Breast epithelium (tissue), 4 donors: ENCODE results near the gene ZNF814. TPM values are rescaled to one million over a fixed set of nuclear protein-coding genes. Genes with fewer than 3 reads are reported as not detected.
"Not testable (repeated sequence)": the region's sequence is repeated elsewhere in the genome, so short reads cannot be mapped to it uniquely, and the experiment has no call there.

Experiments used
- DNase-seq, 2 donors: peaks; one replicate each; pipeline ENCODE4 v3.0.0-alpha.2; 2019; ENCODE audit warnings: low spot score in 2 of 2
- H3K27ac ChIP-seq, 2 donors: fragments of 200-600 bp; sonication (generic) in 1 of 2; one replicate each; pipeline ENCODE4 v1.5.1; 2016 to 2019; ENCODE audit warnings: mild to moderate bottlenecking in 1 of 2
- H3K27me3 ChIP-seq, 2 donors: fragments of 200-600 bp; sonication (generic) in 1 of 2; one replicate each; pipeline versions ENCODE4 v1.5.1 to v1.6.0; 2017 to 2019; ENCODE audit warnings: control low read depth in 1 of 2, mild to moderate bottlenecking in 1 of 2
- H3K36me3 ChIP-seq: fragments of 200-600 bp; one replicate; pipeline ENCODE4 v1.5.1; 2019
- H3K4me1 ChIP-seq, 2 donors: fragments of 200-600 bp; sonication (generic); one replicate each; pipeline ENCODE4 v1.5.1; 2016 to 2019; ENCODE audit warnings: control low read depth in 1 of 2
- H3K4me3 ChIP-seq, 3 donors: fragments of 200-600 bp; sonication (generic); 1 replicate in 2 of 3; 2 replicates in 1 of 3; pipeline ENCODE4 v1.5.1; 2016 to 2019; ENCODE audit warnings: mild to moderate bottlenecking in 3 of 3, moderate library complexity in 2 of 3
- H3K9me3 ChIP-seq, 2 donors: fragments of 200-600 bp; sonication (generic) in 1 of 2; one replicate each; pipeline ENCODE4 v1.5.1; 2016 to 2019; ENCODE audit warnings: control low read depth in 1 of 2
- POLR2A ChIP-seq: fragments of 450-650 bp; IDR thresholded peaks from one replicate; pipeline ENCODE4 v1.6.1; 2016; ENCODE audit warnings: antibody characterized with exemption, mild to moderate bottlenecking, moderate library complexity
- POLR2AphosphoS5 ChIP-seq, 3 donors: sonication (generic); formaldehyde crosslinking; IDR thresholded peaks; one replicate each; pipeline ENCODE4 v1.6.1; 2017; ENCODE audit warnings: antibody characterized with exemption in 3 of 3
- intact Hi-C: fragments of 100-400 bp; cut with DNase I; formaldehyde crosslinking; loops from one replicate; pipeline ENCODE4 v1.15.1; 2023; ENCODE audit warnings: low total_unique reads
- total RNA-seq, 3 donors: library from RNA; depleted of rRNA; stranded (reverse); fragments of >200 nt; gene quantifications; one replicate each; pipeline ENCODE4 v1.1.0, GENCODE V29; 2016
- TF ChIP-seq, protein P1 (sequence below), 3 donors: fragments of 450-650 bp; IDR thresholded peaks; one replicate each; pipeline ENCODE4 v1.5.1; 2016 to 2017; ENCODE audit warnings: antibody characterized with exemption in 3 of 3, mild to moderate bottlenecking in 3 of 3, moderate library complexity in 3 of 3

ZNF814 gene
- total RNA-seq, 3 donors from 2014 or later, result 4.8 to 26.1 (median 17.0) TPM

DNA sequence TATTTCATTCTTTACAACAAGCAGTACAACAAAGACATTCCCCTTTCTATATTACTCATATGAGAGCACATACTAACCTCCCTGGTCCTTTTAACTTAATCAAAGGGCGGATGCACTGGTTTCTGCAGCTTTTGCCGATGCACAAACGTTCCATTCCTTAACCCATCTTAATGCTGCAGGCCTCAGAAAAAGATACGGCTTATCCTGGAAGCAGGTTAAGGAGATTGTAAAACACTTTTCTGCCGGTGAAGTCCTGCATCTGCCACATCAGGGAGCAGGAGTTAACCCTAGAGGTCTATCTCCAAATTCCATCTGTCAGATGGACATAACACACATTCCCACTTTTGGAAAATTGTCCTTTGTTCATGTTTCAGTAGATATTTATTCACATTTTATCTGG is 11.5 kb upstream of the ZNF814 start:
- H3K27me3 ChIP-seq, result no peaks in the 10 kb centered on the region
- no peak overlapping the region for H3K4me3 ChIP-seq
- H3K4me1 ChIP-seq, result no peaks in the 10 kb centered on the region
- peaks cover 9 to 65% of the 10 kb centered on the region in 2 donors for H3K9me3 ChIP-seq
- H3K27ac ChIP-seq, result no peak overlapping the region
- intact Hi-C loops, result no loop called here
- no peak for DNase-seq
- TF ChIP-seq POLR2A, result no peak
- TF ChIP-seq POLR2AphosphoS5 (IDR thresholded peaks at IDR 0.05), result no peak
- TF ChIP-seq, protein P1, sequence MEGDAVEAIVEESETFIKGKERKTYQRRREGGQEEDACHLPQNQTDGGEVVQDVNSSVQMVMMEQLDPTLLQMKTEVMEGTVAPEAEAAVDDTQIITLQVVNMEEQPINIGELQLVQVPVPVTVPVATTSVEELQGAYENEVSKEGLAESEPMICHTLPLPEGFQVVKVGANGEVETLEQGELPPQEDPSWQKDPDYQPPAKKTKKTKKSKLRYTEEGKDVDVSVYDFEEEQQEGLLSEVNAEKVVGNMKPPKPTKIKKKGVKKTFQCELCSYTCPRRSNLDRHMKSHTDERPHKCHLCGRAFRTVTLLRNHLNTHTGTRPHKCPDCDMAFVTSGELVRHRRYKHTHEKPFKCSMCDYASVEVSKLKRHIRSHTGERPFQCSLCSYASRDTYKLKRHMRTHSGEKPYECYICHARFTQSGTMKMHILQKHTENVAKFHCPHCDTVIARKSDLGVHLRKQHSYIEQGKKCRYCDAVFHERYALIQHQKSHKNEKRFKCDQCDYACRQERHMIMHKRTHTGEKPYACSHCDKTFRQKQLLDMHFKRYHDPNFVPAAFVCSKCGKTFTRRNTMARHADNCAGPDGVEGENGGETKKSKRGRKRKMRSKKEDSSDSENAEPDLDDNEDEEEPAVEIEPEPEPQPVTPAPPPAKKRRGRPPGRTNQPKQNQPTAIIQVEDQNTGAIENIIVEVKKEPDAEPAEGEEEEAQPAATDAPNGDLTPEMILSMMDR (IDR thresholded peaks at IDR 0.05), result no peak
- no peaks in the 10 kb centered on the region for H3K36me3 ChIP-seq

DNA sequence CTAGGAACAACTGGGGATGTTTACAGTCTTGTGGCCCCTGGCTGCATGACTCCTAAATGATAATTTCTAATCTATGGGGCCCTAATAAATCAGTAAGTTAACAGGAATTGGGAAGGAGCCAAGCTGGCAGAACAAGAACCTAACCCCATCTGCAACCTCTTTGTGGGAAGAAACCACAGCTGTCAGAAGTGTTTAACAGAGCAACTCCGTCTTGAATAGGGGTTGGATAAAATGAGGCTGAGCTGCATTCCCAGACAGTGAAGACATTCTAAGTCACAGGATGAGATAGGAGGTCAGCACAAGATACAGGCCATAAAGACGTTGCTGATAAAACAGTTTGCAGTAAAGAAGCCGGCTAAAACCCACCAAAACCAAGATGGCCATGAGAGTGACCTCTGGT is 1.9 kb upstream of the ZNF814 start:
- H3K27me3 ChIP-seq, DNase-seq, H3K4me1 ChIP-seq, H3K4me3 ChIP-seq, intact Hi-C loops, H3K27ac ChIP-seq, H3K36me3 ChIP-seq: not testable (repeated sequence)
- H3K9me3 ChIP-seq, result peaks cover 4 to 54% of the 10 kb centered on the region in 2 donors

DNA sequence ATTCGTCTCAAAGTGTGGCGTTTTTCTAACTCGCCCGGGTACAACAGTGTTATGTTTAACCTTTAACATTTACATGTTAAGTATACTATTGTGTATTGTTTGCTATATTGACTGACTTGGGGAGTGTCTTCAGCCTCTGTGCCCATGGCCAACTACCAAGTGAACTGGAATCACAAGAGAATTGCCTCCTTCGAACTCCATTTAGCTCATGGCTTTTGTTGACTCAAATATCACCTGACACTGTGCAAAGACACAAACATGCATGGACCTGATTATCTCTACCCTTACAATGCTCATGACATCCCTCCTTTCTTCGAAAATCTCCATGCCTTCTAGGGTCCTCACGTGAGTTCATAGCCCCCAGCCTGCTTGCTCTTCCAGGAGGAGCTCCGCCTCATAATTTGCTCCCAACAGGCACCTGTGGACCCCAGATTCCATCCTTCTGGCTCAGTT is 704 bp downstream of the ZNF814 start:
- Histone ChIP-seq H3K36me3 (no peaks in the 10 kb centered on the region), H3K27ac (peak overlapping the region; percentile 64 to 76), H3K4me1 (peaks cover 0 to 4% of the 10 kb centered on the region in 2 donors), H3K4me3 (peak overlapping the region; percentile 37 to 78 (median 67)), H3K27me3 (no peaks in the 10 kb centered on the region), H3K9me3 (peaks cover 25 to 57% of the 10 kb centered on the region in 2 donors)
- no peak for TF ChIP-seq POLR2AphosphoS5 (IDR thresholded peaks at IDR 0.05)
- no peak for TF ChIP-seq POLR2A
- TF ChIP-seq, protein P1 (IDR thresholded peaks at IDR 0.05), result no peak
- intact Hi-C loops, result no loop called here
- DNase-seq, result no peak

DNA sequence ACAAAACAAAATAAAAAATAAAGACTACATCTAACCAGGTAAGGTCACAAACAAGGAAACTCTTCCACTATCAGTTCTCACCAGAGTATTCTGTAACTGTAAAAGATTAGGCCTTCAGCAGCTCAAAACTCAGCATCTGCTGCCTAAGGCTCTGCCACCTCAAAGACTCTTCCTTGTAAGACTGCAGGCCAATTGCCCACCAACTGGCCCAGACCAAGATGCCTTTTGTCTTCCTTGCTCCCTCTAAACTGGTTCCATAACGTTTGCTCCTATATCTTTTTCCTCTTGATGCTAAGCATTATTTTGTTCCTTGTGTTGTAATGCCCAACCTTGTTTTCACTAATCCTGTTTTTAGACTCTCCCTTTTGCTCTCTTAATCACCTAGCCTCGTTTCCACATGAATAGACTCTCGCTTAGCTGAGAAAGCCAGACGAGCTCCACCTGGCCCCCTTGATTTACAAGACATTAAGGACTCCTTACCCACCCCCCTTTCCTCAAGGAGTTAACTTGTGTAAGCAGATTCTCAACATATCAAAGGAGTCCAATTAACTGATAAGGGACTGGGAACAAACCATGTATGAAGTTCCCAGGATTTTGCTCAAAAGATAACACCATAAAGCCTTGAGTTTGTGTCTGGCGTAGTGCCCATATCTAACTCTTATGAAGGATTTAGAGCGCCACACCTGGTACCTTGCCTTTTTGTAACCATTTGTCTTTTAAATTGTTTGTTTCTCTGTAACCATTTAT is 1.5 kb downstream of the ZNF814 start:
- Histone ChIP-seq H3K9me3 (peaks cover 25 to 52% of the 10 kb centered on the region in 2 donors), H3K4me3 (peak overlapping the region in 2 of 3 donors; percentile 67 to 78)
- no peak for DNase-seq

DNA sequence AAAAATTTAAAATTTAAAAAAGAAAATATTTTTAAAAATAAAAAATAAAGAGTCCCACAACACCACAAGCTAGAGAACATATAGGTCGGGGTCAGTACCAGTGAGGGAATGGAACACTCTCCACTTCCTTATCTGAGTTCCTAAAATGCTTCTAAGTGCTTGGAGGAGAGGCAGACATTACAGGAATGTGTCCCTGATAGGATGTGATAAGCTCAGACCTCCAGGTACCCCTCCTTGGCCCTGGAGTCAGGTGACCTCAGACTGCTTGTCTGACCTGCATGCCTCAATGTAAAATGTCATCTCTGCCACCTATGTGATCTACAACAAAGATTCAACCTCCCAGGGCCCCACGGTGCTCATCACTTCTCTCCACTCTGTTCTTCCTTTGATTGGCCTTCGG is 2.8 kb downstream of the ZNF814 start:
- no peak overlapping the region for H3K27ac ChIP-seq
- intact Hi-C loops, result no loop called here
- H3K4me3 ChIP-seq, result no peak overlapping the region
- no peaks in the 10 kb centered on the region for H3K27me3 ChIP-seq
- H3K36me3 ChIP-seq, result no peaks in the 10 kb centered on the region
- no peak for TF ChIP-seq POLR2AphosphoS5 (IDR thresholded peaks at IDR 0.05)
- TF ChIP-seq, protein P1 (IDR thresholded peaks at IDR 0.05), result no peak
- no peak for TF ChIP-seq POLR2A
- no peak for DNase-seq
- H3K9me3 ChIP-seq, result peaks cover 25 to 45% of the 10 kb centered on the region in 2 donors
- peaks cover 0 to 4% of the 10 kb centered on the region in 2 donors for H3K4me1 ChIP-seq

More for the DNA sequence above, 1.5 kb downstream of the ZNF814 start:
- Histone ChIP-seq H3K27ac (no peak overlapping the region), H3K4me1 (peaks cover 0 to 4% of the 10 kb centered on the region in 2 donors), H3K27me3 (no peaks in the 10 kb centered on the region), H3K36me3 (no peaks in the 10 kb centered on the region)
- TF ChIP-seq POLR2A (no peak), POLR2AphosphoS5 (IDR thresholded peaks at IDR 0.05) (no peak)
- TF ChIP-seq, protein P1 (IDR thresholded peaks at IDR 0.05), result no peak
- intact Hi-C loops, result no loop called here

DNA sequence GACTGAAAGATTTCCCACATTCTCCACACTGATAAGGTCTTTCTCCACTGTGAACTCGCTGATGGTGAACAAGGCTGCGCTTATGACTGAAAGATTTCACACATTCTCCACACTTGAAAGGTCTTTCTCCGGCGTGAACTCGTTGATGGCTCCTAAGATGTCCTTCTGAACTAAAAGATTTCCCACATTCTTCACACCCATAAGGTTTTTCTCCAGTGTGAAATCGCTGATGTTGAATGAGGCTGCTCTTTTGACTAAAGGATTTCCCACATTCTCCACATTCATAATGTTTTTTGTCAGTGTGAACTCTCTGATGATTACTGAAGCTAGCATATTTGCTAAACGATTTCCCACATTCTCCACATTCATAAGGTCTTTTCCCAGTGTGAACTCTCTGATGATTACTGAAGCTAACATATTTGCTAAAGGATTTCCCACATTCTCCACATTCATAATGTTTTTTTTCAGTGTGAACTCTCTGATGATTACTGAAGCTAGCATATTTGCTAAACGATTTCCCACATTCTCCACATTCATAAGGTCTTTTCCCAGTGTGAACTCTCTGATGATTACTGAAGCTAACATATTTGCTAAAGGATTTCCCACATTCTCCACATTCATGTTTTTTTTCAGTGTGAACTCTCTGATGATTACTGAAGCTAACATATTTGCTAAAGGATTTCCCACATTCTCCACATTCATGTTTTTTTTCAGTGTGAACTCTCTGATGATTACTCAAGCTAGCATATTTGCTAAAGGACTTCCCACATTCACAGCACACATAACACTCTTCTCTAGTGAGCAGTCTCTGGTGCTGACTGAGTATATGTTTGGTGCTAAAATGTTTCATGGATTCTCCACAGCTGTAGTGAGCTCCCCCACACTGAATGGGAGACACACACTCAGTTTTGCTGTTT is 14.7 kb downstream of the ZNF814 start:
- H3K4me3 ChIP-seq, result peak overlapping the region in 1 of 3 donors; percentile 6
- H3K27me3 ChIP-seq, DNase-seq, H3K4me1 ChIP-seq, H3K36me3 ChIP-seq, H3K27ac ChIP-seq, intact Hi-C loops: not testable (repeated sequence)
- H3K9me3 ChIP-seq, result peaks cover 78 to 90% of the 10 kb centered on the region in 2 donors
